Stimulated activated effector memory CD8-positive, alpha-beta T cell treated with anti-CD3 and anti-CD28 coated beads, Interleukin-12 subunit alpha, Interleukin-12 subunit beta, amount 100 ng/mL, for 72 hours (primary cell): Measurements from ENCODE around the gene WWOX.

Source experiments
- ATAC-seq: fragments of 150-1000 bp; cut with Tn5 transposase; 2 replicates; pipeline ENCODE4 v1.10.0; 2021
- DNase-seq, 2 donors: peaks; one replicate each; pipeline ENCODE4 v3.0.0; 2021 to 2022; ENCODE audit warnings: low spot score in 2 of 2
- H3K27ac Mint-ChIP-seq: one replicate; pipeline ENCODE4 v1.8.0; 2022; ENCODE audit warnings: mild to moderate bottlenecking, mixed read lengths
- H3K36me3 Mint-ChIP-seq: one replicate; pipeline ENCODE4 v1.8.0; 2022; ENCODE audit warnings: mild to moderate bottlenecking, mixed read lengths
- H3K4me1 Mint-ChIP-seq: one replicate; pipeline ENCODE4 v1.8.0; 2022; ENCODE audit warnings: mixed read lengths
- H3K4me3 Mint-ChIP-seq: one replicate; pipeline ENCODE4 v1.8.0; 2022; ENCODE audit warnings: mild to moderate bottlenecking, mixed read lengths
- H3K9me3 Mint-ChIP-seq: one replicate; pipeline ENCODE4 v1.8.0; 2022; ENCODE audit warnings: mixed read lengths

Gene WWOX

DNA sequence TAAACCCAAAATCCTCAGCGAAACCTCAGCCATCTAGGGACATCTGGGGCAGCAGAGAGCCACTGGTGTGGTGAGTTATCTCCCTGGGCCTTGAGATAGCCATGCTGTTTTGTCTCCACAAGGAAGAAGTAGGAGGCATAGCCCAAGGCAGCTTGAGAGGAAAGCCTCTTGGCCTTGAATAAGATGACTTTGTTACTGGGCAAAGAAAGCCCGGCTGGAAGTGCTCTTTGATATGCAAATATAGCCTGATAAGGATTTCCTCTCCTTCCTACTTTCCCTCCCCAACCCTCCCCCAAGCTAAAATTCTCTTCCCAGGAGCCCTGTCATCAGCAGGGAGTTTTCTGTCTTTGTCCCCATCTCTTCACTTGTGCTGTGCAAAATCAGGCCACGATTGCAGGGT is 806.7 kb downstream of the WWOX start:
- DNase-seq (no peak), ATAC-seq (no peak)
- Mint-ChIP-seq H3K27ac (no peak overlapping the region), H3K4me1 (peaks cover 28% of the 10 kb centered on the region), H3K4me3 (no peak overlapping the region), H3K9me3 (peaks cover 7% of the 10 kb centered on the region), H3K36me3 (peaks cover 6% of the 10 kb centered on the region)

DNA sequence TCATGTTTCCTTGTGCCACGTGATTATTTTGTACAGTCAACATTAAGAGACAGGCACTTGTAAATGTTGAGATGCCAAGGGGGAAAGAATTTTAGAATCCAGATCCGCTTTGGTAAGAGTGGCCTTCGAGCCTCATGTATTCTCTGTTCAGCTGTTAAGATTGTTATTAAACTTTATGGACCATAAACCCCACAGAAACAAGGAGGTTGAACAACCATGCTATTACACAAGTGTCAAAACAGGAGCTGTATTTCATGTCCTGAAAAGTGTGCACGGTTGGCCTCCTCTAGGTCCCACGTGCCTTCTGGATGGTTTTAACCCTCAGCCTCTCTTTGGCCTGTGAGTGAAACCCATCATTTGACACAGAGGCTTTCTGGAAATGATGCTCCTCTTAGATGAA is 809.8 kb downstream of the WWOX start:
- peaks cover 8% of the 10 kb centered on the region for H3K9me3 Mint-ChIP-seq
- peaks cover 14% of the 10 kb centered on the region for H3K4me1 Mint-ChIP-seq
- ATAC-seq, result no peak
- H3K27ac Mint-ChIP-seq, result no peak overlapping the region
- H3K36me3 Mint-ChIP-seq, result no peaks in the 10 kb centered on the region
- DNase-seq, result no peak
- H3K4me3 Mint-ChIP-seq, result no peak overlapping the region

DNA sequence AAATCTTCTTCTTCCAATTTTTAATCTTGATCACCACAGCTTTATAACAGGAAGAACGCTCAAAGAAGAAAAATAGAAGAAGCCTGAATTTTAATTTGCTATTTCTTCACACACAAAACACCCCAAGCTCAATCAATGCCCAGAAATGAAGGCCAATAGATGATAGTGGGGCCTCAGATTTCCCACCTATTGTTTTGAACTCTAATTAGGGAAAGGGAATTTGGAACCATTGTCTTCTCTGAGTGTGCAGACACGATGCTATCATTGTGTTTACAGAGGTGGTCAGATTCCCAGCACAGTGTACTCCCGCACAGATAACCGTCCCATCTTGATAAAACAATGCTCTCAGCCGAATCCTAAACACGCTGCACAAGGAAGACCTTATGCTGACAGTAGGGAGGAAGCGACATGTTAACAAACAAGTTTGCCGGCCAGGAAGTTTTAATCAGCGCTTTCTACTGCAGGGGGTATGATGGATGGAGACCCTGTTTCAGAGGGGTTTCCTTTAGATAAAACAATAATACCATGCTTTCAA is 816.4 kb downstream of the WWOX start:
- peaks cover 39% of the 10 kb centered on the region for H3K4me1 Mint-ChIP-seq

DNA sequence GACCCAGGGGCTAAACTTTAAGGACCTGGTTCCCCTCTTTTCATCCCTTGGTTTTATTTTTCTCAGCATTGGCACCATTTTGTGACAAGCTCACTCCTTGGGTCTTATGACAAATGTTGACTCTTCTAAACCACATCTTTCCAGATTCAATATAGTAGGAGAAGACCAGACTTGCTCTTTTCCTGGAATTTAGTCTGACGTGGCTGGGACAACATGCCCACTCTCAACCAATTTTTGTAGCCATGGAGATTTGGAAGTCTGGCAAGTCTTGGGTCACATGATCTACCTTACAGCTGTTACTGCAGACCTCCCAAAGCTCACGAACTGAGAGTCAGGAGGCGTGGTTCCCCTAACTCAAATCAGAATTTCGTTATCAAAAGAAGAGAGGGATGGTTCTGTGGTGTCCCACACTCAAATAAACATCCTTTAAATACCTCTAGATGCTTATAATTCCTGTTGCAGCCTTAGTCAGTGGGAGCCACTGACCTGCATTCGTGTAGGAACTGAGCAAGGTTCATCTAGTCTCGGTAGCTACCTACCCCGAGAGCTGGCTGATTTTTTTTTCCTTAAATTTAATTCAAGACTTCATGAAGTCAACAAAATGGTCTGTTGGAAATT is 817.6 kb downstream of the WWOX start:
- Mint-ChIP-seq H3K36me3 (no peaks in the 10 kb centered on the region), H3K27ac (peak overlapping the region; percentile 80), H3K4me1 (peaks cover 39% of the 10 kb centered on the region), H3K4me3 (no peak overlapping the region), H3K9me3 (peaks cover 6% of the 10 kb centered on the region)
- peak; percentile 87 for ATAC-seq
- no peak for DNase-seq

More for the DNA sequence above, 816.4 kb downstream of the WWOX start:
- Mint-ChIP-seq H3K4me3 (no peak overlapping the region), H3K36me3 (no peaks in the 10 kb centered on the region), H3K27ac (peak overlapping the region; percentile 80), H3K9me3 (peaks cover 3% of the 10 kb centered on the region)
- ATAC-seq (no peak), DNase-seq (no peak)

DNA sequence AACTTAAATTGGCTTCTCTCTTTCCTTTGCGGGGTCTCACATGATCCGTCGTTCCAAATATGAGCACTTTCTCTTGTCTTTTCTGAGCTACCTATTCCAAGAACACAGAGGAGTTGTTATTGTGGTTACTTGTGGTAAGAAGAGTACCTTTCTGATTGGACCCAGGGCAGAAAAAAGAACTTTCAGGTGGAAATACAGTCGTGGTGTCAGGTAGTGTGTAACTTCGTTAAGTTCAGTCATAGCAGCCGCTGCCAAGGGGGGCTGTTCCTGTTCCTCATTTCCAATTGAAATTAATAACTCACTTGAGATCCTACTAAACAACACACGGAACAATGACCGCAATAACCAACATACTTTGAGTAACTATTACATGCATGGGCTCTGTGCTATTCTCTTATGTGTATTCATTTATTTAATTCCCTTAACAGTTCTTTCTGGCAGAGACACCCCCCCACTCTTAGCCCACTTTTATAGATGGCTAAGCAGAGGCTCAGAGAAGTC is 819.4 kb downstream of the WWOX start:
- no peaks in the 10 kb centered on the region for H3K36me3 Mint-ChIP-seq
- H3K4me3 Mint-ChIP-seq, result no peak overlapping the region
- peaks cover 10% of the 10 kb centered on the region for H3K9me3 Mint-ChIP-seq

DNA sequence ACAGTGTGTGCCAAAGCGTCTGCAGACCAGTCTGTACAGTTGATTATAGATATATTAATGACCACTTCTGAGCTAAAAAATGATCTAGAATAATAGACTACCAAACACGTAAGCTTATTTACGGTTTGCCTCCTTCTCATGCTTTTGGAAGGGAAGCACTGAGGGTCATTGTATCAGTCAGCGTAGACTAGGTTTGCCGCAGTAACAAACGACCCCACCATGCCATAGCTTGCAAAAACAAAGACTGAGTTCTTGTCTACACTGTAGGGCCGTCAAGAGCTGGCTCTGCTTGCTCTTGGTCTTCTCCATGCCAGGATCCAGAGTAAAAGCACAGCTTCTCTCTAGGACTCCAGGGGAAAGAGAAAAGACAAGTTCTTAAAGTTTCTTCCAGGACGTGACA is 820.4 kb downstream of the WWOX start:
- H3K4me3 Mint-ChIP-seq, result no peak overlapping the region
- no peaks in the 10 kb centered on the region for H3K36me3 Mint-ChIP-seq
- ATAC-seq, result no peak
- H3K4me1 Mint-ChIP-seq, result peaks cover 44% of the 10 kb centered on the region
- peaks cover 10% of the 10 kb centered on the region for H3K9me3 Mint-ChIP-seq
- no peak for DNase-seq
- H3K27ac Mint-ChIP-seq, result peak overlapping the region; percentile 12

More for the DNA sequence above, 819.4 kb downstream of the WWOX start:
- DNase-seq (no peak), ATAC-seq (no peak)
- no peak overlapping the region for H3K27ac Mint-ChIP-seq
- peaks cover 39% of the 10 kb centered on the region for H3K4me1 Mint-ChIP-seq

DNA sequence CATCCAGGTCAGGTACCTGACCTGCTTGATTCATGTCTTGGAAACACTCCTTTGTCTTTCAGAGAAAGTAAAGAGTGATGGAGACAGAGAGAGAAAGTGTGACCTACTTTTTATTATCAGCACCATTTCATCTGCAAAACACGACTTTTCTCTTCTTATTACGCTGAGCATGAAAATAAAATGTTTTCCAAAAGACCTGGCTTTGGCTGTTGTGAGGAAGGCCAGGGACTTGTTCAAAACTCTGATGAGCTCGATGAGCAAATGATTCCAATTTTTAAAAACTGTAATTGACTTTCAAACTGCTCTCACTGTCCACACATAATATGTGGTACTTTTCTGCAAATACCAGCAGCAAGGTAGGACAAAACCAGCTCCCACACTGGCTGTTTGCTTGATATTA is 821.2 kb downstream of the WWOX start:
- ATAC-seq (no peak), DNase-seq (no peak)
- Mint-ChIP-seq H3K27ac (peak overlapping the region; percentile 12), H3K9me3 (peaks cover 10% of the 10 kb centered on the region), H3K4me1 (peaks cover 50% of the 10 kb centered on the region), H3K4me3 (no peak overlapping the region), H3K36me3 (no peaks in the 10 kb centered on the region)

DNA sequence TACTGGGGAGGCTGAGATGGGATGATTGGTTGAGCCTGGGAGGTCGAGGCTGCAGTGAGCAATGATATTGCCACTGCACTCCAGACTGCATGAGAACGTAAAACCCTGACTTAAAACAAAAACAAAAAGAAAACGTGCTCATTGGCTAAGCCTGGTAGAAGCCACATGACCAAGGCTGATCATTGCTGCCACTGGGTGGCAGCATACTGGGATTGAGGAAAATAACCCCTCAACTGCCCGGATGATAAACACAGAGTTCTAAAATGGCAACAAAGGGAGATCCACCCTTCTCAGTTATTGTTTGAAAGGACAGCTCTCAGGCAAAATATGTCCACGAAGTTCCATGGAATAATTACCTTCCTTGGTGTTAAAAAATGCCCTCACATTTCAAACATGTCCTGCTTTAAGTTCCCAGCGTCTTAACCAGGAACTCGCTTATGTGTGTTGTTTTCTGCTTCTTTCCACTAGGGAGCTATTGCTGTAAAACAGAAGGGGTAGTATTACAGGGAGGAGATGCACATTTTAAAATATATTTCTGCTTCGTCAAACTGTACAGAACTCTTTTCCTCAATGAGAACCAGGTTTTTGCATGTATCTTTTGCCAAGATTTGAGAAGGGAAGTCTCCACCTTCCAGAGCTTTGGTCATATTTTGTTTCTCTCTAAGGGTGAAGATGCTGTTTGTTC is 825.8 kb downstream of the WWOX start:
- peaks cover 21% of the 10 kb centered on the region for H3K4me1 Mint-ChIP-seq
- ATAC-seq (peak; percentile 64), DNase-seq (peak in 1 of 2 donors; percentile 16)
- H3K4me3 Mint-ChIP-seq, result no peak overlapping the region
- peak overlapping the region; percentile 45 for H3K27ac Mint-ChIP-seq
- peaks cover 10% of the 10 kb centered on the region for H3K9me3 Mint-ChIP-seq
- no peaks in the 10 kb centered on the region for H3K36me3 Mint-ChIP-seq

DNA sequence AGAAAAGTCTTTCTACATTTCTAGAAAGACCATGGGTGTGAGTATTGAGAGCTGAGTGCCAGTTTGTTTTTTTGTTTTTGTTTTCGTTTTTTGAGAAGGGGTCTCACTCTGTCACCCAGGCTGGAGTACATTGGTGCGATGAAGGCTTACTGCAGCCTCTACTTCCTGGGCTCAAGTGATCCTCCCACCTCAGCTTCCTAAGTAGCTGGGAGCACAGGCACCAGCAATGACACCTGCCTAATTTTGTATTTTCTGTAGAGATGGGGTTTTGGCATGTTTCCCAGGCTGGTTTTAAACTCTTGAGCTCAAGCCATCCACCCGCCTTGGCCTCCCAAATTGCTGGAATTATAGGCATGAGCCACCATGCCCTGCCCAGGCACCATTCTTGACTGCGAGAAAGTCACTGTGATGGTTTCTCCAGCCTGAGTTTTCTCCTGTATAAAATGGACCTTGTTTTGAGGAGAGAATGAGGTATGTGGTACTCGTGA is 827.3 kb downstream of the WWOX start:
- Mint-ChIP-seq H3K27ac (no peak overlapping the region), H3K4me1 (peaks cover 17% of the 10 kb centered on the region), H3K4me3 (no peak overlapping the region), H3K9me3 (peaks cover 4% of the 10 kb centered on the region), H3K36me3 (no peaks in the 10 kb centered on the region)
- no peak for ATAC-seq
- no peak for DNase-seq

DNA sequence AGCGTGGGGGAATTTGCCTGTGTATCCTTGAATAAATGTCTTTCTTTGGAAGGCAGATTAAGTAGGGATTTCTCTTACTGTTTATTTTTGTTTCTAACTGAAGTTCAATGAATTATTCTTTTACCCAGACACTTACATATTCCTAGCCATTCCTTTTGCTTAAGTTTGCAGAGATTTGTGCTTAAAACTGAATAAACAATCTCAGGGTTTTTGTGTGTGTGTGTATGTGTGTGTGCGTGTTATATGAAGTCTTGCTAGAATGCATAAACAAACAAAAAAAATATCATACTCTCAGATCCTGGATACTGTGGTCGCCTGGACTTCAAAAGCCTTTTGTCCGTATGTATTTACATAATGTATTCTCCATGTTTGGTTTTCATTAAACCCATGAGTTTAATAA is 828.3 kb downstream of the WWOX start:
- no peaks in the 10 kb centered on the region for H3K36me3 Mint-ChIP-seq
- H3K9me3 Mint-ChIP-seq, result peaks cover 4% of the 10 kb centered on the region
- H3K27ac Mint-ChIP-seq, result no peak overlapping the region
- H3K4me3 Mint-ChIP-seq, result no peak overlapping the region
- peaks cover 17% of the 10 kb centered on the region for H3K4me1 Mint-ChIP-seq
- no peak for DNase-seq
- no peak for ATAC-seq

DNA sequence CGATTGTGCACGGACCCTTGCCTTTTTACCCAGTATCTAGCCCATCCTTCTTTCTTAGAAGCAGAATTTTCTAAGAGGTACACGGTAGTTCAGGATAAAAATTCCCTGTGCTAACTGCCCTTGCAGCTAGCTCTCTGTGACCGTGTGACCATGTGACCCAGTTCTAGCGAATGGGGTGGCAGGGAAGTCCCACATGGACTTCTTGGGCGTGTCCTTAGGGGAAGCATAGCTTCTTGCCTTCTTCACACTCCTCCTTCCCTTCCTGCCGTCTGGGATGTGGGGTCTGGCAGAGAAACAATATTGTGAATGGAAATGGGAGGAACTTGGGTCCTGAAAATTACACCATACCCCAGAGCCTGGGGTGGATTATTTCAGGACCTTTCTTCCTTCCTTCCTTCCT is 830.4 kb downstream of the WWOX start:
- no peaks in the 10 kb centered on the region for H3K9me3 Mint-ChIP-seq

DNA sequence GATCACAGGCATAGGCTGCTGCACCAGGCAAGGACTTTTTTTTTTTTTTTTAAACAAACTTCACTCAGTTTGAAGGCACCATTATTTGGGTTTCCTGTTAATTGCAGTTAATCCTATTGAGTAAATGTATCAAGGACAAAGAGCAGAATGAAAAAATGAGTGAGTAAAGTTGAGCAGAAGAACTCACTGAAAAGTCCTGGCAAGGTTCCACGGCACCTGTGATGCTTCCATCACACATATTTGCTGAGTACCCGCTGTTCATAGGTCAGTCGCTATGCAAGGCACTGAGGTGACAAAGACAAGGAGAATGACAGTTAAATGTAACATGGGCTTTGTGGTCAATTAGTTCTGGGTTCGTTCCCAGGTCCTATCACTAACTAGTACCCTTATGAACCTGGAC is 831.1 kb downstream of the WWOX start:
- DNase-seq, result no peak
- Mint-ChIP-seq H3K9me3 (no peaks in the 10 kb centered on the region), H3K4me3 (no peak overlapping the region), H3K36me3 (no peaks in the 10 kb centered on the region), H3K27ac (peak overlapping the region; percentile 64), H3K4me1 (peaks cover 7% of the 10 kb centered on the region)
- ATAC-seq, result no peak

More for the DNA sequence above, 830.4 kb downstream of the WWOX start:
- no peak for DNase-seq
- Mint-ChIP-seq H3K36me3 (no peaks in the 10 kb centered on the region), H3K27ac (peak overlapping the region; percentile 64), H3K4me1 (peaks cover 13% of the 10 kb centered on the region), H3K4me3 (no peak overlapping the region)
- ATAC-seq, result no peak

DNA sequence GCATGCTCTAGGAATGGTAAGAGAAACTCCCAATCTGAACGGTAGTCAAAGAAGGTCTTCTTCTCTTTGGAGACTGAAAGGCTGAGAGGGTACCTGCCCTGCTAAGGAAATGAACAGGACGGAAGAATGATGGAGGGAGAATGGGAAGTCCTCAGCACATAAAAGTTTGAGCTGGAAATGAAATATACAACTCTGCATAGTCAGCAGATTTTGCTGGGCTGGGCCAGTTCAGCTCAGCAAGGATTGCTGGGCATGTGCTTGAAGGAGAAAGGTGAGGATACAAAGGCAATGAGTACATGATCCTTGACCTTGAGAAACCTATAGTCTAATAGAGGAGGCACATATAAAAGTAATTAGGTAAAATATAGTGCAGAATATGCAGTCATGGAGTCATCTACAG is 831.8 kb downstream of the WWOX start:
- H3K9me3 Mint-ChIP-seq, result no peaks in the 10 kb centered on the region
- no peaks in the 10 kb centered on the region for H3K36me3 Mint-ChIP-seq
- ATAC-seq (no peak), DNase-seq (no peak)
- peaks cover 3% of the 10 kb centered on the region for H3K4me1 Mint-ChIP-seq
- no peak overlapping the region for H3K4me3 Mint-ChIP-seq
- H3K27ac Mint-ChIP-seq, result no peak overlapping the region

DNA sequence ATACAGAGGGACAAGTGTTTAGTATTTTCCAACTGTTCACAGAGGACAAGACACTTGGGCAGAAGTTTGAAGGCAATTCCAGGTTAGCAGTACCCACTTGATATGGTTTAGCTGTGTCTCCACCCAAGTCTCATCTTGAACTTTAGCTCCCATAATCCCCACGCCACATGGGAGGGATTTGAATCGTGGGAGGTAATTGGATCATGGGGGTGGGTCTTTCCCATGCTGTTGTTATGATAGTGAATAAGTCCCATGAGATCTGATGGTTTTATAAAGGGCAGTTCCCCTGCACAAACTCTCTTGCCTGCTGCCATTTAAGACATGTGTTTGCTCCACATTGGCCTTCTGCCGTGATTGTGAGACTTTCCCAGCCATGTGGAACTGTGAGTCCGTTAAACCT is 832.2 kb downstream of the WWOX start:
- H3K27ac Mint-ChIP-seq, result no peak overlapping the region
- H3K9me3 Mint-ChIP-seq, result no peaks in the 10 kb centered on the region
- DNase-seq (no peak), ATAC-seq (no peak)
- no peak overlapping the region for H3K4me3 Mint-ChIP-seq
- no peaks in the 10 kb centered on the region for H3K36me3 Mint-ChIP-seq
- no peaks in the 10 kb centered on the region for H3K4me1 Mint-ChIP-seq

DNA sequence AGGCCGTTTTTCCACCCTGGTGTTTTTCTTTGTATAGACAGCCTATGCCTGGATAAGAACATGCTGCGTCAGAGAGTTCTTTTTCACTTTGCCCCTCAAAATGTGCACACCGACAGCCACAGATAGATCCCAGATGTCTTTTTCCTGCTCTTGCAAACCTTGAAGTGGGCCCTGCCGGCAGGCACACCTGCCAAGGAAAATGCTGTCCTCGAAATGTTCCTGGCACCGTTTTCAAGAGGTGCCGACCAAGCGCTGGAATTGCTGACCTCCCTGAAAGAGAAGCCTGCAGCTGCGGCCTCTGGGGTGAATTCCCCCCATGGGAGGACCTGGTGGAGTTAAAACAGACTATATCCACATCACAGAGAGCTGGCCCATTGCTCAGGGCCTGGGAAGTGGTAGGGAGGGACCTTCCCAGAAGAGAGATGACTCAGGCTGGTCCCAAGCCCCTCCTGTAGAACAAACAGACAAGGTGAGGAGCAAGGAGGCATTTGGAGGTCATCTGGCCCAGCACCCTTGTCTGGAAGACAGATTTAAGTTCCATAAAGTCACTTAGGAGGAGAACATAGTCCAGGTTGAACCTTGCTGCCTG is 833.0 kb downstream of the WWOX start:
- DNase-seq, result no peak
- Mint-ChIP-seq H3K9me3 (no peaks in the 10 kb centered on the region), H3K36me3 (no peaks in the 10 kb centered on the region), H3K4me3 (no peak overlapping the region), H3K4me1 (no peaks in the 10 kb centered on the region), H3K27ac (no peak overlapping the region)
- no peak for ATAC-seq
